Activated gamma-delta T cell (primary cell): Measurements from ENCODE around the gene PKM.
"Not testable (repeated sequence)": the region's sequence is repeated elsewhere in the genome, so short reads cannot be mapped to it uniquely, and the experiment has no call there.

ENCODE experiments used
- DNase-seq: peaks from one replicate; lab custom pipeline; 2025; lab: John Stamatoyannopoulos, UW

PKM gene

DNA sequence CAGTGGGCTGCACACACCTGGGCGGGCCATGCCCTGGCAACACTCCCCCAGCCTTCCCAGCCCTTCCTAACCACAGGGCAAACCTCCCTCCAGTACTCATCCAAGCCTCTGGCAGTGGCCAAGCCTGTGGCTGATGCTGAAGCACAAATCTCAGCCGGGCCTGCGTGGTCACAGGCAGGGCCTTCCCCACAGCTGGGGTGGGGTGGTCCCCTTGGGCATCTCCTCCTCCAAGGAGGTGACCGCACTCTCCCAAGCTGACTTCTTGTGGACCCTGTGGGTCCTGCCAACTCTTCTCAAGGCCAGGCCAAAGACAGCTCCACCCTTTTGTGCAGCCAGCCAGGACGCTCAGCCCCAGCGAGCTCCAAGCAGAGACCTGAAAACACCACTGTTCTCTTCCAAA is 54.8 kb downstream of the PKM start:
- DNase-seq: no peak

DNA sequence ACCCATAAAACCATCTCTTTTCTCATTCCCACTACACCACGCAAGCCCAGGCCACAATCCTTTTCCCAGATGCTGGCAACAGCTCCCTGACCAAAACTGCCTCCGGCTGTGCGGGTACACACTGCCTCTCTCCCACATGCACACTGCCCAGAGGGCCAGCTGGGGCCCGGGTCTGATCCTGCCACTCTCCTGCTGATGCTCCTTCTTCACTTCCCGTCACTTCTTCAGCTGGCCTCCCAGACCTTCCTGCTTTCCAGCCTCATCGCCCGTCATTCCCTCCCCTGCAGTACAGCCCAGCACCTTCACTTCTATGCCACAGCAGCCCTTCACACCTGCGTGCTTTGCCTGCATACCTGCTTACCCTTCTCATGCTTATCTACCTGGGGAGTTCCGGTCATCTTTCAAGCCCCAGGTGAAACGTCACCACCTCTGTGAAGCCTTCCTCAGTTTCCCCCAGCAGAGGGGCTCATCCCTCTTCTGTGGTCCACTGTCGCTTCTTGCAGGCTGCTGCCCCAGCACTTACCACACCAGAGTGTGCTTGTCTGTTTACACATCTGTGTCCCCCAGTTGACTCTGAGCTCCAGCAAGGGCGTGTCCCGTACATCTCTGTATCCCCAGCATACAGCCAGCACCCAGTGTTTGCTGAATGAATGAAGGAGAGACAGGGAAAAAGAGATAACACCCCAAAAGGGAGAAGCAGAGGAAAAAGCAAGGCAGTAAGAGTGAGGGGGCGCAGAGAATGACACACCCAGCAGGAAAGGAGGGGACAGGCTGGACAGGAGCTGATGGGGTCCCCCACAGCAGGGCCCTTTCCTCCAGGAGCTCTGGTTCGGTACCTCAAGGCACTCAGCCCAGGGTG is 55.6 kb downstream of the PKM start:
- no peak for DNase-seq

DNA sequence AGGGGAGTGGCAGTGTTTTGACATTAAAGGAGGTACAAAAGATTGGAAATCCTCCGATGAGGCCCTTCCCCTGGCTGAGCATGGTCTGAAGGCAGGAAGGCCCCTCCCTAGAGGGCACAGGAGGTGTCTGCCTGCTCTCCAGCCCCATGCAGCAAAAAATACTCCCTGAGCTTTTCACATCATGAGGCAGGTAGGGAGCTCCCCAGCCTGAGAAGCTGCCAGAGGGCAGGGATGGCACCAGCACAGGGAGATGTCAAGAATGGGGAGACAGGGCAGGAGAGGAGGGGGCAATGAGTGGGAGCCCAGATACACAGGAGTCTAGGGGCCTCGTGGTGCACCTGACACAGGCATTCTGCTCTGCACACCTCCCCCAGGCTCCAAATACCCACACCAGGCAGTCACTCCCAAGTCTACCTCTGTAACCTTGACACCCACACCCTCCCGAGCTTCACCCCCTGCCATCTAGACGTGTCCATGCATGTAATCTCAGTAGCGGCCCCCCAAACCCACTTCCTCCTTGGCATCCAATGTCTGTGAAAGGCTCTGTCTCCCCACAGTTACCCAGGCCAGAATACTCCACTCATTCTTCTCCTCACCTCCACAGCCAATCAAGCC is 56.3 kb downstream of the PKM start:
- DNase-seq: no peak

DNA sequence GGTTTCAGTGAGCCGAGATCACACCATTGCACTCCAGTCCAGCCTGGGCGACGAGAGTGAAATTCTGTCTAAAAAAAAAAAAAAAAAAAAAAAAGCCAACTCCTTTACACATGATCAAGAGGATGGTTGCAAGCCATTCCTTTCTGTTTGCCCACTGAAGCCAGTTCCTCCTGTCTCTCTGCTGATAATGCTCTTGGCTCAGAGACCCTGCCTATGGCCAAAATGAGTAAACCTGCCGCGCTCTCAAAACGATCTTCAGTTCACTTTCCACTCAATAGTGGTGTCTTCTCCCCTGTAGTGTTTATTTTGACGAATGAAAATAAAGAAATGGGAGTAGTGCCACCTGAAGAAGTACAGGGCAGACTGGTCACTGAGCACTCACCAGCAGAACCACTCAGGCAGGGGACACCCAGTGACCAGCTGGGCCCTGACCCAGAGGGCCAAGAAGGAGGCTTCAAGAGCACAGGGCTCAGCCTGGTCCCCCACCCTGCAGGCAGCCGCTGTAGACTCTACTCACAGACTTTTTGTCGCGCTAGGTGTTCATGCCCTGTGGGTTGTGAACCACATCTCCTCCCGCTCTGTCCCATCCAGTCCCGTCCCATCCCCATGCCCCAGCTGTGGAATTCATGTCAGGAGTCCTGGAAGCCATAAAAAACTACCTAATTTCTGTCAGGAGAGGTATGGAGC is 57.0 kb downstream of the PKM start:
- DNase-seq: no peak

DNA sequence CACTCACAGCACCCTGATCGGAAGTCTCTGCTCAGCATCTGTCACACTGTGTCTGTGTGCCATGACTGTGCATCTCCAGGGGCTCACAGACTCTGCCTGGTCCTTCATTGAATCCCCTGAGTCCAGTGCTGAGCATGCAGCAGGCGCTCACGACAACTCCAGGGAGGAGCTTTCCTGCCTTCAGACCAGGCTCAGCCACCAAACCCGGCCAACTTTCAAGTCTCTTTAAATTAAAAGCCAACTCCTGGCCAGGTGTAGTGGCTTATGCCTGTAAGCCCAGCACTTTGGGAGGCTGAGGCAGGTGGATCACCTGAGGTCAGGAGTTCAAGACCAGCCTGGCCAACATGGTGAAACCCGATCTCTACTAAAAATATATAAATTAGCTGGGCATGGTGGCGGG is 57.6 kb downstream of the PKM start:
- DNase-seq: no peak

DNA sequence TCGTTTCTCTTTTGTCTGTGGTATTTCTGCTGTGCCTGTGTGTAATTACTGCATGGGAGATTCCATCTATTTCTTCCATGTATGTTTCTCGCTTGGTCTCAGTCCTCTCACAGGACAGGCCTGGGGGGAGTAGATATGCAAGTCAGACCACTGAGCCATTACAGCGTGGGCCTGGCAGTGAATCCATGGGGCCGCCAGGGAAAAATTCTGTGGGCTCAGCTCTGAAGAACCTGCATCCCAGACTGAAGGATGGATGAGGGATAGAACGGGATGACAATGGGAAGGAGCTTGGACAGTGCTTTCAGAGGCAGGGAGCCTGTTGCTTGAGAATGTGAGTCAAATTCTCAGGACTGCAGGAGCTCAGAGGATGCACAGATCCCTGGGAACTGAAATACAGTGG is 58.2 kb downstream of the PKM start:
- DNase-seq: no peak

DNA sequence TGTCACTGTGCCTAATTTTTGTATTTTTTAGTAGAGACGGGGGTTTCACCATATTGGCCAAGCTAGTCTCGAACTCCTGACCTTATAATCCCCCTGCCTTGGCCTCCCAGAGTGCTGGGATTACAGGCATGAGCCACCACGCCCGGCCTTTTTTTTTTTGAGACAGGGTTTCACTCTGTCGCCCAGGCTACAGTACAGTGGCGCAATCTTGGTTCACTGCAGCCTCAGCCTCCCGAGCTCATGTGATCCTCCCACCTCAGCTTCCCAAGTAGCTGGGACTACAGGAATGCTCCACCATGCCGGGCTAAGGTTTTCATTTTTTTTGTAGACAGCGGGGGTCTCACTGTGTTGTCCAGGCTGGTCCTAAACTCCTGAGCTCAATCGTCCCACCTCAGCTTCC is 59.0 kb downstream of the PKM start:
- DNase-seq: not testable (repeated sequence)

DNA sequence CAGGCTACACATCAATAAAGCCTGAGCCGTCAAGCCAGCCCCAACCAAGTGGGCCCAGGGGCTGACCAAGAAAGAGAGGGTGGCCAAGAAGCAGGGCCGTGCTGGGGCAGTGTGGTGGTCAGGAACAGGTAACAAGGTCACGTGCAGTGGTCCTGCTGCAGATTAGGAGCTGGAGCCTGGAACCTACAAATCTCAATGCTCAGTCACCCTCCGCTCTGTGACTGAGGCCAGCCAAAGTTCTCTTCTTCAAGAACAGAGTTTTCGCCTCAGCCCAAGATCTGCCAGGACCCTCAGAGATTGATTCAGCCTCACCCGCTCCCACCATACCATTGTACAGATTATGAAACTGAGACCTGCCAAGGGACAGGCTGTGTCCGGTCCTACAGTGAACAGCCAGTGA is 60.3 kb downstream of the PKM start:
- DNase-seq: no peak

DNA sequence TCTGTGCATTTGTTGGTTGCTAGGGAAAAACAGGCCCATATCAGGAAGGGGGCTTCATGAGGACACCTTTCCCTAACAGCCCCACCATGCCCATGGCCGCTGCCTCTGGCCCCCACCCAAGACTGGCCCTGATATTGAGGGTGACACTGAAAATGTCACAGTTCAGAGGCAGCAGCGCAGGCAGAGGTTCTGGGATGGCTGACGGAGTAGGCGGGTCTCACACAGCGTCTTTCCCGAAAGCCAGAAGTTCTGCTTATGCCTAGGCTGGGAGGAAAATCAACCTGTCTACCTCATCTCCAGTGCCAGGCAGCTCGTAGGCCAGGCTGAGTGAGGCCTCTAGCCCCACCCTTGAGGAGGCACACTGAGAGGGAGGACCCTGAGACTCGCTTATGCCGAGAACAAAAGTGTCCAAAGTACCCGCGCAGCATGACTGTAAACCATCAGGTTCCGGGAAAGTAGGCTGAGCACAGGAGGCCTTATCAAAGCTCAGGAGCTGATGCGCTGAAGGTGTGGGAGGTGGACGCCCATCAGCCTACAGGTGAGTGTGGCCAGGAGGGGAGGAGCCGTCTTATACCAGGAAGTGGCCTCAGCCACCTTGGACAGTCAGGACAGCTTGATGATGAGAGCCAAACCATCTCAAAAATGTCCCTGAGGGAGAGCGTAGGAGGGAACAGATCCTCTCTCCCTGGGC is 60.9 kb downstream of the PKM start:
- DNase-seq: no peak

DNA sequence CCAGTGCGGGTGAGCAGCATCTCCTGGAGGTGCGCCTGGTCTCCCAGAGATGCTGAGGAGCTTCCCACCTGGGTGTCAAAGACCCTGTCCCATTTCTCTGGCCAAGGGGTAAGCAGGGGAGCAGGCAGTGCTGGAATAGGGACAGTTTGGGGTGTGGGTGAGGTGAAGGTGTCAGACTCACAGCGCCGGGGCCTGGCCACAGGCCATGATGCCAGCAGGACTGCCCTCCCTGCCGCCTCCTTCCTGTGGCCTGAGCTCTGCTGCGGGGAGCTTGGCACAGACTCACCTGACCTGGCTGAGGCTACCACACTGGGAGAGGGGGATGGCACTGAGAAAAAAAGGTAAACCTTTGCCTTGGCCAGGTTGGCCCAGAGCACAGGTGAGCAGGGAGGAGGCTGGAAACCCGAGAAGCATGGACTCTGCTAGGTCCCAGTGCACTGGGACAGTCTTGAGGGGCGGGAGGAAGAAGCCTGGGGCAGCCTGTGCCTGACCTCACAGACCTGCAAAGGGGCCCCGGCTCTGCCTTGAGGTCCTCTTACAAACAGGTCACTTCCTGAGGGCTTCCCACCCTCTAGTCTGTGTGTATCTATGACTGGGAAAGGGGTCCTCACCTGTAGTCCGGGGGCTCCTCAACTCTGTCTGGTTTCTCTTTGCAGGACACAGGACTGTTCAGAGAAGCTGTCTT is 61.6 kb downstream of the PKM start:
- no peak for DNase-seq

DNA sequence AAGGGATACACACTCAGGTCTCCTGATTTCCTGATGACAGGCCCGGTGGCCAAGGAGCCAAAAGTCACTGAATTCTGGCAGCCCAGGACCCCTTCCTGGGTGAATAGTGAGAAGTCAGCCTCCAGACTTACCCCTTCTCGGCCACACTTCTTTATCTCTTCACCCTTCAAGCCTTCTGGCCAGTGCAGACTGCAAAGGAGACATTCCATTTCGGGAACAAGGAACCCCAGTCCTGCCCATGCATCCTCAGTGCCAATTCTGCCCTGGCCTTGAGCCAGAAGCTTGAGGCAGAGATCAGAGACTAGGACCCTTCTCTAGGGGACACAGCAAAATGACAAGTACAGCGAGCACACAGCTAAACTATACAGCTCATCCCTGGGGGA is 62.2 kb downstream of the PKM start:
- DNase-seq: no peak

DNA sequence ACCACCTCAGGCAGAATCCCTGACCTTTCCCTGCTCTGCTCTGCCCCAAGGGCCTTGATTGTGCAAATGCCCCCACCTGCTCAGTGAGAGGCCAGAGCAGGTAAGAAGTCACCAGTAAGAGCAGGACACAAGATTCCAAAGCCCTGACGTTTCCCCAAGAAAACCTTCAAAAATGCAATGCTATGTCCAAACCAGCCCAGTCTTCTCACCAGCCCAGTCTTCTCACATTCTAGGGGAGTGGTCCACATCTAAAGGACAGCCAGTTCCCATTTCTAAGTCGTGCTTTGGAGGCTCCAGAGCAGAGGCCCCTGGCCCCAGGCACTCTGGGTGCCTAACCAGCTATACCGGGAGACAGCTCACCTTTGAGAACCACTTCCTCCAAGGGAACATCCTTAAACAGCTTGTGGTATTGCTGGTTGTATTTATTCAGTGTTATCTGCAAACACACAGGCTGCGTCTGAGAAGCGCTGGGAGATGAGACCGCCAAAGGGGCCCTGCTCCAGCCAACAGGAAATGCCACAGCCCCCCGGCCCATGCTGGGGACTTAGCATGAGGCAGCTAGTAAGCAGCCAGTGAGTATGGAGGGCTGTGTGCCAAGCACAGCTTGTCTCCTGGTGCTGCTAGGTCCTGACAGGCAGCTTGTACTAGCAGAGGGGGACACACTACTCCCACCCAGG is 62.7 kb downstream of the PKM start:
- DNase-seq: no peak

DNA sequence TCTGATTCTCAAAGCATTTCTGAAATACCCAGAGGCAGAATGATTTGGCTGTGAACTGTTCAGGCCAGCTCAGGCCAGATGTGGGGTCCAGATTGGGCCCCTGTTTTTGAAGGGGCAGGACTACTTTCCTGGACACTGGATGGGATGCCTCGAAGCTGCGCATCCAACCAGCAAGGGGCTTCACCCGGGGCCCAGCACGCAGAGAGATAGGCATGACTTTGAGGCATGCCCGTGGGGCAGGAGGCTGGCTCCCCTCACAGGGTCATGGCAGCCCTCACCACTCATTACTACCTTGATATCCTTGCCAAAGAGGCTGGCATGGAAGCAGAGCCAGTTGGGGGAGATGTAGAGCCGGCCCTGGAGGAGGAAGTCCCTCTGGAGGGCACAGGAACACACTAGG is 63.5 kb downstream of the PKM start:
- no peak for DNase-seq

DNA sequence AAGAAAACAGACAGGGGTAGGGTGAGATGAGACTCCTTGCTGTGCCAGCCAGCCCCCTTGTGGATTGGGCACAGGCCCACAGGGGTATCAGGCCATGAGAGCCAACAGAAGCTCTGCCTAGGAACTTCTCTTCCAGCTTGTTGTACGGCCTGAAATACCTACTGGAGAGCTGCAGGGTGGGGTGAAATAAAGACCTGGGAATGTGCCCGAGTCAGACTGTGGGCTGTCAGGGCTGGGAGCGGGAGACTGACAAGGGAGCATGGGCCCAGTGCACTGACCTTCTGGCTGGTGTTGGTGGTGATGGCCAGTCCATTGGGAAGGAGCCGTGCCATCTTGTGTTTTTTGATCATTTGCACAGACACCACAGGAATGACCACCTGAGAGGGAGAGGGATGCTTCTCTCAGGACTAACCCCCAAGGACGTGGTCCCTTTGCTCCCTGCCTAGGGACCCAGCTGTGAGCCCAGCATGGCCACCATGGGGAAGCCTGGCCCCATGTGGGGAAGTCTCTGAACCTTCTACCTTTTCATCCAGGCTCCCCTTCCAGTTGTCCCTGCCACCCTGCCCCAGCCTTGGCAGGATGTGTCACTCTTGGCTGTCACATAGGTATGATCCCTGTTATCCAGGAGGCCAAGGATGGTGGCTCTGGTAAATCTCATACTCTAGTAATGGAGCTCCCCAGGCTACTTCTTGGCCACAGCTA is 64.1 kb downstream of the PKM start:
- no peak for DNase-seq

DNA sequence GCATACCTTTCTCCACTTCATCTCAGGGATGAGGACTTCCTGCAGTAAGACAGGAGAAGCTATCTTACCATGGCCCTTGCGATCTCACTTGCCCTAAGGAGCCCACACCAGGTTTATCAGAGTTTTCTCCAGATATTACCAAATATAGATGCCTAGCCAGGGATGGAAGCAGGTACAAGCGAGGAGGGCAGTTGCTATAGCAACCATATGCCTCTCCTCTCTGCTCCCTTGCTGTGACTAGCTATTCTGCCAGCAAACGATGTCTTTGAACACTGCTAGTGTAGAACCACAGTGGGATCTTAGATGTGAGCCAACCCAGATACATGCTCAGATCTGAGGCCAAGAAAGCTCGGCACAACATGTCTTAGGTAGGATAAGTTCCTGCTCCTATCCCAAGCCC is 67.3 kb downstream of the PKM start:
- no peak for DNase-seq

DNA sequence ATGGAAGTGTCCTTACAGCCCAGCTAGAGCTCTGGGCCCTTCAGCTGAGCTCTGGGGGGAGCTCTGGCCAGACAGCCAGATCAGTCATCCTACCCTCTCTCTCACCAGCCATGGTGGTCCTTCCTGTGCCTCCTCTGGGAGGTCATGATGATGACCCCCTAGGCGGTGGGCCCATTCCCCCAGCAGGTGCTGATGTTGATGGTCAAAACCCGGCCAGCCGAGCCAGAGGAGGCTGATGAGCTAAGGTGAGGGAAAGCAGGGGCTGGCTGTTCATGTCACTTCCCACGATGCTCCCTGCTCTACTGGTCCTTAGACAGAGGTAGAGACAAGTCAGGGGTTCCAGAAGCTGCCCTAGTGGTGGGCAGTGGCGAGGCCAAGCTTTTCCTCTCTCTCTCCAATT is 68.4 kb downstream of the PKM start:
- no peak for DNase-seq

DNA sequence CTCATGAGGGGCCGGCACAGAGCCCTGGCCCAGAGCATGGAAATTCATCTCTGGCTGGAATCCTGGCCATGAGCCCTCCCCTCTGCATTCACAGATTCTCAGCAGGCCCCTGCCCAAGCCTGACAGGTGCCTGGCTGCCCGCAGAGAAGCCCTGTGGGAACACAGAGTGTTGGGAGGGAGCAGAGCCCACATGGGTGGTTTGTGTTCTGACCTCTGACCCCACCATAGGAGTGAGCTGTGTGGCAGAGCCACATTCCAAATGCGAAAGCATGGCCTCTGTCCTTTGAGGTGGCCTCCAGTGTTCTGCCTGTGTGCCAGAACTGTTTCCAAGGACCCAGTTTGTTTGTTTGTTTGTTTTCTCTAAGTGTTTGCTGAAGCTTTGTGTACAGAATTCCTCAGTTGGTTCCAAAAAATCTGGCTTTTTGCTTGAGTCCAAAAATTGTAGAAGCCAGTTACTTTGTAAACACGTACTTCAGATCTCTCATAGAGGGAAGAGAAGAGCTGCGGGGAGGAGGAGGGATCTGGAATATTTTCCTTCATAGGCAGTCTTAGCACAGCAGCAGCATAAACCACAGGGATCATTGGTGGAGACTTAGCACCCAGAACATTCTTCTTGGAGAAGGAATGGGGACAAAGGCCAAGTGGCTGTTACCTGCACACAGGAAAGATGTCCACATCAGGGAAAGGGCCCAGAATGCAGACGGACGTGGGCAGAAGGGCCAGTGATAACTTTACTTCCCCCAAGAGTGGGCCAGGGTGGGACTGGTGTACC is 69.4 kb downstream of the PKM start:
- no peak for DNase-seq

DNA sequence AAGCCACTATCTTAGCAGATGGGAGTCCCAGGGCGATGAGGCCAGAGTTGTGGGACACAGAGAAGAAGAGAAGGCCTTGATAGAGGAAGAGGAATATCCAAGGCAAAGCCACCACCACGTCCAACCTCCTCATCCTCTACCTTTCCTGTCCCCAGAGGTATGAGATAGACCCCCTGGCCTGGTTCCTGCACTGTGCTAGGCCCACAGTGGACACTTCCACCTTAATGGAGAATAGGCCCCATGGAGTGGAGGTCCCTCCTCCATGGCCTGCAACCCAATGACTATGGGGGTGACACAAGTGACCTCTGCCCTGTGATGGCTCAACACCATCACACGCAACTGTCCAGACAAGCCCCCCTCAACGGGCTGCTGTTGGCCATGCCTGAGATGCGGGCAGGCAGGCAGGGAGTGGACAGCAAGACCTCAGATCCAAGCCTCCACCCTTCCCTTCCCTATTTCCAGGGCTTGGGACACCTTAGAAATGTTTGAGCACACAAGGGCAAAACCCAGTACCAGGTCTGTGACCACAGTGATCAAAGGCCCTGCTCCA is 70.2 kb downstream of the PKM start:
- no peak for DNase-seq

DNA sequence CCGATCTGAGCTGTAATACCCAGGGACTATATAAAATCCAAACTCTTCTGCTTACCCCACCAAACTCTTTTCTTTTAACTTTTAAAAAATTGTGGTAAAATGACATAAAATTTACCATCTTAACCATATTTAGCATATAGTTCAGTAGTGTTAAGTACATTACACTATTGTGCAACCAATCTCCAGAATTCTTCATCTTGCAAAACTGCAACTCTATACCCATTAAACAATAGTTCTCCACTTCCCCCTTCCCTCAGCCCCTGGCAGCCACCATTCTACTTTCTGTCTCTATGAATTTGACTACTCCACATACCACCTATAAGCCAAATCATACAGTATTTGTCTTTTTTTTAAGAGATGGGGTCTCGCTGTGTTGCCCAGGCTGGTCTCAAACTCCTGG is 74.1 kb downstream of the PKM start:
- DNase-seq: no peak
